Measurements from ENCODE around the gene CEACAM6. TPM values are rescaled to one million over a fixed set of nuclear protein-coding genes. Genes with fewer than 3 reads are reported as not detected.

Gene CEACAM6
- total and polyA plus RNA-seq, 9 of the 15 experiments (the other 6 are each of a cell fraction or from before 2014, with no cell fraction given) = 0.24 TPM; not detected in 8

- in situ Hi-C loops (cut with MboI) = no loop called here
- Histone ChIP-seq H3K9ac (ENCODE audit: insufficient read depth in 1 of 2, low read depth in 2 of 2, low read length in 2 of 2) (no peak overlapping the region), H3K27me3 (ENCODE audit: control insufficient read depth in 2 of 2, insufficient read depth in 2 of 2, low read length in 2 of 2) (peaks cover 3 to 40% of the 10 kb centered on the region in 2 experiments; a peak in 3 of 5 replicates), H2AFZ (ENCODE audit: low read depth, low read length) (no peak overlapping the region), H4K20me1 (replicated peaks; ENCODE audit: control insufficient read depth, insufficient read depth, low read length) (peaks cover 3% of the 10 kb centered on the region; the same call in 1 of the 2 replicates), H3K36me3 (ENCODE audit: control insufficient read depth, insufficient read depth, low read length) (no peaks in the 10 kb centered on the region), H3K4me3 (no peak overlapping the region), H3K27ac (ENCODE audit: extremely low read depth, low read depth, low read length) (no peak overlapping the region), H3K4me1 (replicated peaks in 1 of 2; ENCODE audit: control insufficient read depth in 2 of 2, insufficient read depth in 2 of 2, low read length in 2 of 2) (no peaks in the 10 kb centered on the region), H3K4me2 (ENCODE audit: insufficient read depth, low read length) (no peak overlapping the region), H3K9me1 (ENCODE audit: control insufficient read depth, insufficient read depth, low read length) (no peaks in the 10 kb centered on the region), H3K79me2 (ENCODE audit: control insufficient read depth, insufficient read depth, low read length) (no peaks in the 10 kb centered on the region), H3K9me3 (replicated peaks; ENCODE audit: control insufficient read depth, insufficient read depth, low read depth, low read length) (no peaks in the 10 kb centered on the region)
- ChIA-PET POLR2A (interaction anchor here (0.6 to 0.7 kb wide), 2 partner anchors 9 to 191 kb away, joined by 3 read pairs; no protein-coding TSS in a partner anchor), CTCF (ENCODE audit: low intra/inter-chr PET ratio) (no interaction called here)
- intact Hi-C loops (cut with micrococcal nuclease) = no loop called here
- BruUV-seq (replicated peaks) = no TSS peak
- ATAC-seq (no peak), FAIRE-seq (no peak), DNase-seq (ENCODE audit: extremely low read depth in 1 of 4, low spot score in 3 of 4) (no peak)
- WGBS (ENCODE audit: insufficient coverage, low coverage, missing lambda C conversion rate) = 0% methylated on average over 1 of the region's 3 CpGs
- TF ChIP-seq, protein P1, sequence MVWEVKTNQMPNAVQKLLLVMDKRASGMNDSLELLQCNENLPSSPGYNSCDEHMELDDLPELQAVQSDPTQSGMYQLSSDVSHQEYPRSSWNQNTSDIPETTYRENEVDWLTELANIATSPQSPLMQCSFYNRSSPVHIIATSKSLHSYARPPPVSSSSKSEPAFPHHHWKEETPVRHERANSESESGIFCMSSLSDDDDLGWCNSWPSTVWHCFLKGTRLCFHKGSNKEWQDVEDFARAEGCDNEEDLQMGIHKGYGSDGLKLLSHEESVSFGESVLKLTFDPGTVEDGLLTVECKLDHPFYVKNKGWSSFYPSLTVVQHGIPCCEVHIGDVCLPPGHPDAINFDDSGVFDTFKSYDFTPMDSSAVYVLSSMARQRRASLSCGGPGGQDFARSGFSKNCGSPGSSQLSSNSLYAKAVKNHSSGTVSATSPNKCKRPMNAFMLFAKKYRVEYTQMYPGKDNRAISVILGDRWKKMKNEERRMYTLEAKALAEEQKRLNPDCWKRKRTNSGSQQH (CRISPR knock-in tag; IDR thresholded peaks at IDR 0.05) = no peak
- no peak for TF ChIP-seq GMEB1 (CRISPR knock-in tag; IDR thresholded peaks at IDR 0.05)
- TF ChIP-seq SP2 (IDR thresholded peaks at IDR 0.05; ENCODE audit: extremely low read depth, low read depth, low read length, poor library complexity, severe bottlenecking) = no peak
- TF ChIP-seq E2F3 (CRISPR knock-in tag; IDR thresholded peaks at IDR 0.05) = no peak
- no peak for TF ChIP-seq BCOR (IDR thresholded peaks at IDR 0.05)
- no peak for TF ChIP-seq ARID2 (IDR thresholded peaks at IDR 0.05)
- TF ChIP-seq MEF2A (IDR thresholded peaks at IDR 0.05; ENCODE audit: control insufficient read depth, low read depth, low read length) = no peak
- no peak for TF ChIP-seq ZNF507 (tag; conservative IDR thresholded peaks at IDR 0.05)
- TF ChIP-seq ZBTB17 (CRISPR knock-in tag; IDR thresholded peaks at IDR 0.05) = no peak
- TF ChIP-seq MBD2 (IDR thresholded peaks at IDR 0.05; ENCODE audit: borderline replicate concordance, low read depth) = no peak
- no peak for TF ChIP-seq NUFIP1 (IDR thresholded peaks at IDR 0.05; ENCODE audit: partially characterized antibody)
- TF ChIP-seq, protein P2, sequence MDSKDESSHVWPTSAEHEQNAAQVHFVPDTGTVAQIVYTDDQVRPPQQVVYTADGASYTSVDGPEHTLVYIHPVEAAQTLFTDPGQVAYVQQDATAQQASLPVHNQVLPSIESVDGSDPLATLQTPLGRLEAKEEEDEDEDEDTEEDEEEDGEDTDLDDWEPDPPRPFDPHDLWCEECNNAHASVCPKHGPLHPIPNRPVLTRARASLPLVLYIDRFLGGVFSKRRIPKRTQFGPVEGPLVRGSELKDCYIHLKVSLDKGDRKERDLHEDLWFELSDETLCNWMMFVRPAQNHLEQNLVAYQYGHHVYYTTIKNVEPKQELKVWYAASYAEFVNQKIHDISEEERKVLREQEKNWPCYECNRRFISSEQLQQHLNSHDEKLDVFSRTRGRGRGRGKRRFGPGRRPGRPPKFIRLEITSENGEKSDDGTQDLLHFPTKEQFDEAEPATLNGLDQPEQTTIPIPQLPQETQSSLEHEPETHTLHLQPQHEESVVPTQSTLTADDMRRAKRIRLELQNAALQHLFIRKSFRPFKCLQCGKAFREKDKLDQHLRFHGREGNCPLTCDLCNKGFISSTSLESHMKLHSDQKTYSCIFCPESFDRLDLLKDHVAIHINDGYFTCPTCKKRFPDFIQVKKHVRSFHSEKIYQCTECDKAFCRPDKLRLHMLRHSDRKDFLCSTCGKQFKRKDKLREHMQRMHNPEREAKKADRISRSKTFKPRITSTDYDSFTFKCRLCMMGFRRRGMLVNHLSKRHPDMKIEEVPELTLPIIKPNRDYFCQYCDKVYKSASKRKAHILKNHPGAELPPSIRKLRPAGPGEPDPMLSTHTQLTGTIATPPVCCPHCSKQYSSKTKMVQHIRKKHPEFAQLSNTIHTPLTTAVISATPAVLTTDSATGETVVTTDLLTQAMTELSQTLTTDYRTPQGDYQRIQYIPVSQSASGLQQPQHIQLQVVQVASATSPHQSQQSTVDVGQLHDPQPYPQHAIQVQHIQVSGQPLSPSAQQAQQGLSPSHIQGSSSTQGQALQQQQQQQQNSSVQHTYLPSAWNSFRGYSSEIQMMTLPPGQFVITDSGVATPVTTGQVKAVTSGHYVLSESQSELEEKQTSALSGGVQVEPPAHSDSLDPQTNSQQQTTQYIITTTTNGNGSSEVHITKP (IDR thresholded peaks at IDR 0.05; ENCODE audit: partially characterized antibody) = no peak
- TF ChIP-seq HMGN3 (IDR thresholded peaks at IDR 0.05; ENCODE audit: borderline replicate concordance, extremely low read depth, insufficient read length, low read depth, low read length) = no peak
- TF ChIP-seq, protein P3, sequence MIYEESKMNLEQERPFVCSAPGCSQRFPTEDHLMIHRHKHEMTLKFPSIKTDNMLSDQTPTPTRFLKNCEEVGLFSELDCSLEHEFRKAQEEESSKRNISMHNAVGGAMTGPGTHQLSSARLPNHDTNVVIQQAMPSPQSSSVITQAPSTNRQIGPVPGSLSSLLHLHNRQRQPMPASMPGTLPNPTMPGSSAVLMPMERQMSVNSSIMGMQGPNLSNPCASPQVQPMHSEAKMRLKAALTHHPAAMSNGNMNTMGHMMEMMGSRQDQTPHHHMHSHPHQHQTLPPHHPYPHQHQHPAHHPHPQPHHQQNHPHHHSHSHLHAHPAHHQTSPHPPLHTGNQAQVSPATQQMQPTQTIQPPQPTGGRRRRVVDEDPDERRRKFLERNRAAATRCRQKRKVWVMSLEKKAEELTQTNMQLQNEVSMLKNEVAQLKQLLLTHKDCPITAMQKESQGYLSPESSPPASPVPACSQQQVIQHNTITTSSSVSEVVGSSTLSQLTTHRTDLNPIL (CRISPR knock-in tag; IDR thresholded peaks at IDR 0.05) = no peak
Observed at GRCh38 chr19:41811036-41811435, 55.7 kb downstream of the CEACAM6 start.
